Astrocyte (in vitro differentiated cells and primary cell): ENCODE measurements around the gene GALNT1. TPM values are rescaled to one million over a fixed set of nuclear protein-coding genes. Genes with fewer than 3 reads are reported as not detected.
A peak's percentile ranks its signal among the peaks of the same experiment; 100 is the strongest.

Source experiments
- DNase-seq: peaks from one replicate; pipeline ENCODE4 v3.0.0-alpha.2; 2010; ENCODE audit warnings: low read depth
- FAIRE-seq: peaks from 2 replicates; lab custom pipeline; 2011; peaks lifted over from hg19 to GRCh38; lab: Jason Lieb, UNC
- H2AFZ ChIP-seq: 2 replicates; pipeline ENCODE4 v1.6.0; 2012; ENCODE audit warnings: low read depth, low read length, inconsistent platforms
- H3K27ac ChIP-seq: 2 replicates; pipeline ENCODE4 v1.5.1; 2011; ENCODE audit warnings: low read depth, low read length, inconsistent platforms
- H3K27me3 ChIP-seq: 2 replicates; pipeline ENCODE4 v1.6.0; 2011; ENCODE audit warnings: low read length, inconsistent platforms; ENCODE audit not compliant: insufficient read depth
- H3K36me3 ChIP-seq: 2 replicates; pipeline ENCODE4 v1.5.1; 2011; ENCODE audit warnings: low read length, inconsistent platforms; ENCODE audit not compliant: insufficient read depth
- H3K4me1 ChIP-seq: 2 replicates; pipeline ENCODE4 v1.5.1; 2011; ENCODE audit warnings: low read length, inconsistent platforms; ENCODE audit not compliant: insufficient read depth
- H3K4me2 ChIP-seq: 2 replicates; pipeline ENCODE4 v1.6.0; 2012; ENCODE audit warnings: low read length, inconsistent platforms
- H3K4me3 ChIP-seq: 2 replicates; pipeline ENCODE4 v1.5.1; 2011; ENCODE audit warnings: low read depth, mild to moderate bottlenecking, low read length, inconsistent platforms; ENCODE audit not compliant: insufficient read depth
- H3K79me2 ChIP-seq: 2 replicates; pipeline ENCODE4 v1.6.0; 2012; ENCODE audit warnings: mild to moderate bottlenecking, low read length, inconsistent platforms; ENCODE audit not compliant: insufficient read depth
- H3K9ac ChIP-seq: 2 replicates; pipeline ENCODE4 v1.6.0; 2012; ENCODE audit warnings: mild to moderate bottlenecking, low read length, inconsistent platforms
- H3K9me3 ChIP-seq: 2 replicates; pipeline ENCODE4 v1.5.1; 2012; ENCODE audit warnings: low read depth, mild to moderate bottlenecking, low read length, inconsistent platforms; ENCODE audit not compliant: insufficient read depth
- H4K20me1 ChIP-seq: 2 replicates; pipeline ENCODE4 v1.6.0; 2012; ENCODE audit warnings: low read length, inconsistent platforms; ENCODE audit not compliant: insufficient read depth
- H3K27ac Mint-ChIP-seq: one replicate; pipeline ENCODE4 v1.8.0; 2021; ENCODE audit warnings: mild to moderate bottlenecking, mixed read lengths; ENCODE audit not compliant: unreplicated experiment
- H3K27me3 Mint-ChIP-seq: one replicate; pipeline ENCODE4 v1.8.0; 2021; ENCODE audit warnings: low read depth, mixed read lengths; ENCODE audit not compliant: unreplicated experiment
- H3K36me3 Mint-ChIP-seq: one replicate; pipeline ENCODE4 v1.8.0; 2021; ENCODE audit warnings: low read depth, mixed read lengths; ENCODE audit not compliant: unreplicated experiment
- H3K4me1 Mint-ChIP-seq: one replicate; pipeline ENCODE4 v1.8.0; 2021; ENCODE audit warnings: low read depth, mixed read lengths; ENCODE audit not compliant: unreplicated experiment
- H3K4me3 Mint-ChIP-seq: one replicate; pipeline ENCODE4 v1.8.0; 2021; ENCODE audit warnings: mild to moderate bottlenecking, moderate library complexity, mixed read lengths; ENCODE audit not compliant: unreplicated experiment
- H3K9me3 Mint-ChIP-seq: one replicate; pipeline ENCODE4 v1.8.0; 2021; ENCODE audit warnings: mild to moderate bottlenecking, mixed read lengths; ENCODE audit not compliant: unreplicated experiment
- CTCF ChIP-seq: IDR thresholded peaks from 2 replicates; pipeline ENCODE4 v1.5.1; 2011; ENCODE audit warnings: low read depth, mild to moderate bottlenecking, inconsistent platforms, low read length, moderate library complexity; ENCODE audit not compliant: insufficient read depth
- EZH2 ChIP-seq: IDR thresholded peaks from 2 replicates; pipeline ENCODE4 v1.6.1; 2012; ENCODE audit warnings: mild to moderate bottlenecking, low read length, inconsistent platforms; ENCODE audit not compliant: insufficient read depth
- total RNA-seq: library from RNA; stranded (reverse); gene quantifications from 2 replicates; pipeline ENCODE4 v1.2.1, GENCODE V29; 2021

The GALNT1 gene
- total RNA-seq, 1 donor from 2014 or later = 127 TPM

GRCh38 chr18:35696307-35696706 lies 114.8 kb downstream of the GALNT1 start:
- Histone ChIP-seq H3K9me3 (no peaks in the 10 kb centered on the region), H3K4me1 (no peaks in the 10 kb centered on the region), H3K4me3 (no peak overlapping the region), H3K27me3 (no peaks in the 10 kb centered on the region), H3K4me2 (no peak overlapping the region), H3K27ac (no peak overlapping the region), H4K20me1 (no peaks in the 10 kb centered on the region), H3K79me2 (no peaks in the 10 kb centered on the region), H3K9ac (no peak overlapping the region), H3K36me3 (peaks cover 18% of the 10 kb centered on the region), H2AFZ (no peak overlapping the region)
- no peak overlapping the region for H3K4me3 Mint-ChIP-seq
- FAIRE-seq (no peak), DNase-seq (no peak)
- TF ChIP-seq CTCF = no peak
- no peak for TF ChIP-seq EZH2
- H3K9me3 Mint-ChIP-seq = no peaks in the 10 kb centered on the region
- H3K27ac Mint-ChIP-seq = no peak overlapping the region
- peaks cover 5% of the 10 kb centered on the region for H3K36me3 Mint-ChIP-seq
- no peaks in the 10 kb centered on the region for H3K27me3 Mint-ChIP-seq
- H3K4me1 Mint-ChIP-seq = no peaks in the 10 kb centered on the region

- H3K4me3 Mint-ChIP-seq = no peak overlapping the region
- H3K4me3 ChIP-seq = no peak overlapping the region
- H3K4me1 ChIP-seq = no peaks in the 10 kb centered on the region
- H4K20me1 ChIP-seq = no peaks in the 10 kb centered on the region
- no peaks in the 10 kb centered on the region for H3K9me3 ChIP-seq
- H2AFZ ChIP-seq = no peak overlapping the region
- peaks cover 5% of the 10 kb centered on the region for H3K36me3 Mint-ChIP-seq
- no peak overlapping the region for H3K27ac Mint-ChIP-seq
- no peaks in the 10 kb centered on the region for H3K9me3 Mint-ChIP-seq
- no peaks in the 10 kb centered on the region for H3K27me3 ChIP-seq
- no peak overlapping the region for H3K4me2 ChIP-seq
- no peak for FAIRE-seq
- H3K4me1 Mint-ChIP-seq = peaks cover 3% of the 10 kb centered on the region
- H3K27ac ChIP-seq = no peak overlapping the region
- H3K9ac ChIP-seq = no peak overlapping the region
- no peaks in the 10 kb centered on the region for H3K79me2 ChIP-seq
- TF ChIP-seq CTCF = no peak
- no peak for TF ChIP-seq EZH2
- H3K36me3 ChIP-seq = peaks cover 11% of the 10 kb centered on the region
- H3K27me3 Mint-ChIP-seq = no peaks in the 10 kb centered on the region
- DNase-seq = peak; percentile 16
Observed at GRCh38 chr18:35697869-35698268, 116.3 kb downstream of the GALNT1 start.

GRCh38 chr18:35703043-35703688 lies 121.6 kb downstream of the GALNT1 start:
- H3K27me3 Mint-ChIP-seq = no peaks in the 10 kb centered on the region
- DNase-seq = peak; percentile 23
- Histone ChIP-seq H3K27ac (peak overlapping the region; percentile 19), H3K4me2 (peak overlapping the region; percentile 43), H3K4me1 (peaks cover 9% of the 10 kb centered on the region), H3K4me3 (no peak overlapping the region), H3K9me3 (no peaks in the 10 kb centered on the region), H3K79me2 (no peaks in the 10 kb centered on the region), H2AFZ (no peak overlapping the region), H3K36me3 (peaks cover 6% of the 10 kb centered on the region), H4K20me1 (no peaks in the 10 kb centered on the region), H3K27me3 (no peaks in the 10 kb centered on the region), H3K9ac (peak overlapping the region; percentile 33)
- no peak overlapping the region for H3K27ac Mint-ChIP-seq
- H3K9me3 Mint-ChIP-seq = no peaks in the 10 kb centered on the region
- H3K4me1 Mint-ChIP-seq = peaks cover 15% of the 10 kb centered on the region
- no peak overlapping the region for H3K4me3 Mint-ChIP-seq
- no peak for FAIRE-seq
- peaks cover 4% of the 10 kb centered on the region for H3K36me3 Mint-ChIP-seq
- no peak for TF ChIP-seq EZH2
- no peak for TF ChIP-seq CTCF
